Amniotic stem cell (primary cell): ENCODE results near the gene KLF4.

Experiments
- DNase-seq: peaks from one replicate; lab custom pipeline; 2025; lab: John Stamatoyannopoulos, UW

KLF4 gene

GRCh38 chr9:107447834-107448233 is 41.7 kb downstream of the KLF4 start:
- DNase-seq: no peak

- no peak for DNase-seq
These were observed 42.5 kb downstream of the KLF4 start for GRCh38 chr9:107447081-107447480.

- DNase-seq: no peak
These were observed 43.1 kb downstream of the KLF4 start for GRCh38 chr9:107446491-107446890.

- DNase-seq: no peak
These were observed 45.8 kb downstream of the KLF4 start for GRCh38 chr9:107443786-107444185.

- no peak for DNase-seq
These were observed 49.5 kb downstream of the KLF4 start for GRCh38 chr9:107439991-107440456.

GRCh38 chr9:107438211-107439031 is 51.1 kb downstream of the KLF4 start:
- DNase-seq: no peak

- DNase-seq: no peak
These were observed 51.9 kb downstream of the KLF4 start for GRCh38 chr9:107437716-107438115.

- DNase-seq: no peak
These were observed 54.2 kb downstream of the KLF4 start for GRCh38 chr9:107435415-107435814.
